Fibroblast of lung (primary cell): ENCODE data around the gene KLK11.

ENCODE experiments used
- EZH2 ChIP-seq: IDR thresholded peaks from 2 replicates; pipeline ENCODE4 v1.5.1; 2012; ENCODE audit warnings: low read length, control low read depth, mild to moderate bottlenecking; ENCODE audit errors: missing control alignments
- TF ChIP-seq, protein P1 (sequence below), 2 donors: IDR thresholded peaks in 1 of 2; conservative IDR thresholded peaks in 1 of 2; 1 replicate in 1 of 2; 2 replicates in 1 of 2; pipeline ENCODE4 v1.5.1; 2011 to 2012; ENCODE audit warnings: low read length in 2 of 2, control low read depth in 1 of 2, inconsistent platforms in 1 of 2, low read depth in 1 of 2, mild to moderate bottlenecking in 1 of 2

- TF ChIP-seq, protein P1, sequence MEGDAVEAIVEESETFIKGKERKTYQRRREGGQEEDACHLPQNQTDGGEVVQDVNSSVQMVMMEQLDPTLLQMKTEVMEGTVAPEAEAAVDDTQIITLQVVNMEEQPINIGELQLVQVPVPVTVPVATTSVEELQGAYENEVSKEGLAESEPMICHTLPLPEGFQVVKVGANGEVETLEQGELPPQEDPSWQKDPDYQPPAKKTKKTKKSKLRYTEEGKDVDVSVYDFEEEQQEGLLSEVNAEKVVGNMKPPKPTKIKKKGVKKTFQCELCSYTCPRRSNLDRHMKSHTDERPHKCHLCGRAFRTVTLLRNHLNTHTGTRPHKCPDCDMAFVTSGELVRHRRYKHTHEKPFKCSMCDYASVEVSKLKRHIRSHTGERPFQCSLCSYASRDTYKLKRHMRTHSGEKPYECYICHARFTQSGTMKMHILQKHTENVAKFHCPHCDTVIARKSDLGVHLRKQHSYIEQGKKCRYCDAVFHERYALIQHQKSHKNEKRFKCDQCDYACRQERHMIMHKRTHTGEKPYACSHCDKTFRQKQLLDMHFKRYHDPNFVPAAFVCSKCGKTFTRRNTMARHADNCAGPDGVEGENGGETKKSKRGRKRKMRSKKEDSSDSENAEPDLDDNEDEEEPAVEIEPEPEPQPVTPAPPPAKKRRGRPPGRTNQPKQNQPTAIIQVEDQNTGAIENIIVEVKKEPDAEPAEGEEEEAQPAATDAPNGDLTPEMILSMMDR (conservative IDR thresholded peaks at IDR 0.05 in 1 of 2, IDR thresholded peaks at IDR 0.05 in 1 of 2; ENCODE audit: low read depth in 1 of 2, low read length in 2 of 2), result no peak
- no peak for TF ChIP-seq EZH2
These were observed 46.7 kb downstream of the KLK11 start for GRCh38 chr19:50979758-50980157.
